GM18517 (cell line): ENCODE results near the gene SAPCD2.

Experiments
- ATAC-seq: cut with Tn5 transposase; IDR thresholded peaks from one replicate; pipeline ENCODE4 v1.9.1; 2021; ENCODE audit warnings: mild to moderate bottlenecking, moderate library complexity; ENCODE audit not compliant: unreplicated experiment

Gene SAPCD2

GRCh38 chr9:137019891-137020683, 50.3 kb downstream of the SAPCD2 start:
- no peak for ATAC-seq

GRCh38 chr9:137018761-137019559, 51.4 kb downstream of the SAPCD2 start:
- ATAC-seq = no peak

GRCh38 chr9:137017791-137018497, 52.4 kb downstream of the SAPCD2 start:
- ATAC-seq = no peak

- ATAC-seq = no peak
These were observed 53.3 kb downstream of the SAPCD2 start for GRCh38 chr9:137017071-137017470.

GRCh38 chr9:137016436-137016835, 53.9 kb downstream of the SAPCD2 start:
- no peak for ATAC-seq

GRCh38 chr9:137015976-137016375, 54.4 kb downstream of the SAPCD2 start:
- no peak for ATAC-seq

- ATAC-seq = no peak
These were observed 54.8 kb downstream of the SAPCD2 start for GRCh38 chr9:137015540-137015930.

- ATAC-seq = no peak
These were observed 55.4 kb downstream of the SAPCD2 start for GRCh38 chr9:137014776-137015539.

GRCh38 chr9:137014166-137014565, 56.2 kb downstream of the SAPCD2 start:
- ATAC-seq = no peak

GRCh38 chr9:137013571-137013940, 56.8 kb downstream of the SAPCD2 start:
- no peak for ATAC-seq

- ATAC-seq = no peak
These were observed 57.4 kb downstream of the SAPCD2 start for GRCh38 chr9:137012694-137013570.
